NCI-H774 (cell line): ENCODE measurements around the gene CFAP99.

Experiments
- DNase-seq: peaks from one replicate; lab custom pipeline; 2025; lab: John Stamatoyannopoulos, UW

The CFAP99 gene

GRCh38 chr4:2510351-2511259 is 91.8 kb downstream of the CFAP99 start:
- no peak for DNase-seq

GRCh38 chr4:2511645-2512131 is 92.9 kb downstream of the CFAP99 start:
- DNase-seq, result no peak
